Measurements from ENCODE around the gene GPR137. TPM values are rescaled to one million over a fixed set of nuclear protein-coding genes. Genes with fewer than 3 reads are reported as not detected.

GPR137 gene
- total and polyA plus RNA-seq, 9 of the 15 experiments (the other 6 are each of a cell fraction or from before 2014, with no cell fraction given): 0.32 to 26.7 (median 10.7) TPM

DNA sequence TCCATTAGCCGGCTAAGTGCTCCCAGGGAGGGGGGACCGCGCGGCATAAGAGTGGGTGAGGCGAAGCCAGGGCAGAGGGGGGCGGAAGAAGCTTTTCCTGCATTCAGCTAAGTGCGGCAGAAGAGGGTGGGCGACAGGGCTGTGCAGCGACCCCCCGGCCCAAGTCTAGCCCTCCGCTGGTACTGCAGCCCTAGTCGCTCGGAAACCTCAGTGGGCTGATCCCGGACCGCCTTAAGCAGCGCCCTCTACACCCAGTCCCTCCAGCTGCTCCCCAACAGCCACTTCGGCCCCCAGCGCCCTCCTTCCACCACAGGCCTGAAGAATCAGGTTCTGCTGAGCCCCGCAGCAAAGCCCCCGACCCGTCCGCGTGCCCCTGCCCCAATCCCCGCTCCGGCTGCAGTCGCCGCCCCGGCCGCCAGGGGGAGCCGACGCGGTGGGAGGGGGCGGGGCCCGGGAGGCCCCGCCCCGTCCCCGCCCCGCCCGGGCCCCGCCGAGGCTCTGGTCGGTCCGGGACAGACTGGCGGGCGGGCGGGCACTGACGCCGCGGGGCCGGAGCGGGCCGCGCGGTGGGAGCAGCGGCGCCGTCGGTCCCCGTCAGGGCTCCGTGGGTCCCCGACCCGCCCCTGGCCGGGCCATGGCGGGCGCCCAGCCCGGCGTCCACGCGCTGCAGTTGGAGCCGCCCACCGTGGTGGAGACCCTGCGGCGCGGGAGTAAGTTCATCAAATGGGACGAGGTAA lies 34.5 kb upstream of the GPR137 start, which contains the start of gene PLCB3 (continued):
- TF ChIP-seq POLR2H (tag; IDR thresholded peaks at IDR 0.05; ENCODE audit: low read depth): no peak
- TF ChIP-seq STAT6 (CRISPR knock-in tag; IDR thresholded peaks at IDR 0.05): no peak
- TF ChIP-seq, protein P1, sequence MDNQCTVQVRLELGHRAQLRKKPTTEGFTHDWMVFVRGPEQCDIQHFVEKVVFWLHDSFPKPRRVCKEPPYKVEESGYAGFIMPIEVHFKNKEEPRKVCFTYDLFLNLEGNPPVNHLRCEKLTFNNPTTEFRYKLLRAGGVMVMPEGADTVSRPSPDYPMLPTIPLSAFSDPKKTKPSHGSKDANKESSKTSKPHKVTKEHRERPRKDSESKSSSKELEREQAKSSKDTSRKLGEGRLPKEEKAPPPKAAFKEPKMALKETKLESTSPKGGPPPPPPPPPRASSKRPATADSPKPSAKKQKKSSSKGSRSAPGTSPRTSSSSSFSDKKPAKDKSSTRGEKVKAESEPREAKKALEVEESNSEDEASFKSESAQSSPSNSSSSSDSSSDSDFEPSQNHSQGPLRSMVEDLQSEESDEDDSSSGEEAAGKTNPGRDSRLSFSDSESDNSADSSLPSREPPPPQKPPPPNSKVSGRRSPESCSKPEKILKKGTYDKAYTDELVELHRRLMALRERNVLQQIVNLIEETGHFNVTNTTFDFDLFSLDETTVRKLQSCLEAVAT (IDR thresholded peaks at IDR 0.05): no peak
- TF ChIP-seq NFATC3 (IDR thresholded peaks at IDR 0.05): no peak
- TF ChIP-seq ZNF347 (CRISPR knock-in tag; IDR thresholded peaks at IDR 0.05; ENCODE audit: low read depth): no peak
- no peak for TF ChIP-seq CBFA2T2 (conservative IDR thresholded peaks at IDR 0.05)
- TF ChIP-seq SREBF2 (CRISPR knock-in tag; IDR thresholded peaks at IDR 0.05): no peak
- TF ChIP-seq MCM3 (IDR thresholded peaks at IDR 0.05): no peak
- TF ChIP-seq TFAM (CRISPR knock-in tag; conservative IDR thresholded peaks at IDR 0.05): no peak
- TF ChIP-seq, protein P2, sequence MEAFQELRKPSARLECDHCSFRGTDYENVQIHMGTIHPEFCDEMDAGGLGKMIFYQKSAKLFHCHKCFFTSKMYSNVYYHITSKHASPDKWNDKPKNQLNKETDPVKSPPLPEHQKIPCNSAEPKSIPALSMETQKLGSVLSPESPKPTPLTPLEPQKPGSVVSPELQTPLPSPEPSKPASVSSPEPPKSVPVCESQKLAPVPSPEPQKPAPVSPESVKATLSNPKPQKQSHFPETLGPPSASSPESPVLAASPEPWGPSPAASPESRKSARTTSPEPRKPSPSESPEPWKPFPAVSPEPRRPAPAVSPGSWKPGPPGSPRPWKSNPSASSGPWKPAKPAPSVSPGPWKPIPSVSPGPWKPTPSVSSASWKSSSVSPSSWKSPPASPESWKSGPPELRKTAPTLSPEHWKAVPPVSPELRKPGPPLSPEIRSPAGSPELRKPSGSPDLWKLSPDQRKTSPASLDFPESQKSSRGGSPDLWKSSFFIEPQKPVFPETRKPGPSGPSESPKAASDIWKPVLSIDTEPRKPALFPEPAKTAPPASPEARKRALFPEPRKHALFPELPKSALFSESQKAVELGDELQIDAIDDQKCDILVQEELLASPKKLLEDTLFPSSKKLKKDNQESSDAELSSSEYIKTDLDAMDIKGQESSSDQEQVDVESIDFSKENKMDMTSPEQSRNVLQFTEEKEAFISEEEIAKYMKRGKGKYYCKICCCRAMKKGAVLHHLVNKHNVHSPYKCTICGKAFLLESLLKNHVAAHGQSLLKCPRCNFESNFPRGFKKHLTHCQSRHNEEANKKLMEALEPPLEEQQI (IDR thresholded peaks at IDR 0.05): no peak
- no peak for TF ChIP-seq PTRF (tag; IDR thresholded peaks at IDR 0.05)
- no peak for TF ChIP-seq FOXK1 (CRISPR knock-in tag; IDR thresholded peaks at IDR 0.05; ENCODE audit: borderline replicate concordance)
- TF ChIP-seq CHD4 (IDR thresholded peaks at IDR 0.05; ENCODE audit: insufficient read depth, insufficient replicate concordance, low read depth, low read length, poor library complexity, severe bottlenecking): no peak
- no peak for TF ChIP-seq ELK1 (CRISPR knock-in tag; IDR thresholded peaks at IDR 0.05)
- TF ChIP-seq, protein P3, sequence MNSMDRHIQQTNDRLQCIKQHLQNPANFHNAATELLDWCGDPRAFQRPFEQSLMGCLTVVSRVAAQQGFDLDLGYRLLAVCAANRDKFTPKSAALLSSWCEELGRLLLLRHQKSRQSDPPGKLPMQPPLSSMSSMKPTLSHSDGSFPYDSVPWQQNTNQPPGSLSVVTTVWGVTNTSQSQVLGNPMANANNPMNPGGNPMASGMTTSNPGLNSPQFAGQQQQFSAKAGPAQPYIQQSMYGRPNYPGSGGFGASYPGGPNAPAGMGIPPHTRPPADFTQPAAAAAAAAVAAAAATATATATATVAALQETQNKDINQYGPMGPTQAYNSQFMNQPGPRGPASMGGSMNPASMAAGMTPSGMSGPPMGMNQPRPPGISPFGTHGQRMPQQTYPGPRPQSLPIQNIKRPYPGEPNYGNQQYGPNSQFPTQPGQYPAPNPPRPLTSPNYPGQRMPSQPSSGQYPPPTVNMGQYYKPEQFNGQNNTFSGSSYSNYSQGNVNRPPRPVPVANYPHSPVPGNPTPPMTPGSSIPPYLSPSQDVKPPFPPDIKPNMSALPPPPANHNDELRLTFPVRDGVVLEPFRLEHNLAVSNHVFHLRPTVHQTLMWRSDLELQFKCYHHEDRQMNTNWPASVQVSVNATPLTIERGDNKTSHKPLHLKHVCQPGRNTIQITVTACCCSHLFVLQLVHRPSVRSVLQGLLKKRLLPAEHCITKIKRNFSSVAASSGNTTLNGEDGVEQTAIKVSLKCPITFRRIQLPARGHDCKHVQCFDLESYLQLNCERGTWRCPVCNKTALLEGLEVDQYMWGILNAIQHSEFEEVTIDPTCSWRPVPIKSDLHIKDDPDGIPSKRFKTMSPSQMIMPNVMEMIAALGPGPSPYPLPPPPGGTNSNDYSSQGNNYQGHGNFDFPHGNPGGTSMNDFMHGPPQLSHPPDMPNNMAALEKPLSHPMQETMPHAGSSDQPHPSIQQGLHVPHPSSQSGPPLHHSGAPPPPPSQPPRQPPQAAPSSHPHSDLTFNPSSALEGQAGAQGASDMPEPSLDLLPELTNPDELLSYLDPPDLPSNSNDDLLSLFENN (IDR thresholded peaks at IDR 0.05; ENCODE audit: low read depth in 2 of 2, low read length in 2 of 2): no peak
- no peak for TF ChIP-seq FOXP1 (CRISPR knock-in tag; IDR thresholded peaks at IDR 0.05)
